Pulmonary artery endothelial cell (primary cell): ENCODE measurements around the gene GPR37L1. TPM values are rescaled to one million over a fixed set of nuclear protein-coding genes. Genes with fewer than 3 reads are reported as not detected.
"Not testable (repeated sequence)": the region's sequence is repeated elsewhere in the genome, so short reads cannot be mapped to it uniquely, and the experiment has no call there.

Experiments used
- DNase-seq: peaks from one replicate; pipeline ENCODE4 v3.0.0-alpha.2; 2011; ENCODE audit warnings: low read depth, low spot score
- total RNA-seq: library from RNA; depleted of rRNA; stranded (reverse); fragments of >200 nt; gene quantifications from 2 replicates; pipeline ENCODE4 v1.2.3, GENCODE V29; 2014

The GPR37L1 gene
- total RNA-seq, 1 donor from 2014 or later = not detected

DNA sequence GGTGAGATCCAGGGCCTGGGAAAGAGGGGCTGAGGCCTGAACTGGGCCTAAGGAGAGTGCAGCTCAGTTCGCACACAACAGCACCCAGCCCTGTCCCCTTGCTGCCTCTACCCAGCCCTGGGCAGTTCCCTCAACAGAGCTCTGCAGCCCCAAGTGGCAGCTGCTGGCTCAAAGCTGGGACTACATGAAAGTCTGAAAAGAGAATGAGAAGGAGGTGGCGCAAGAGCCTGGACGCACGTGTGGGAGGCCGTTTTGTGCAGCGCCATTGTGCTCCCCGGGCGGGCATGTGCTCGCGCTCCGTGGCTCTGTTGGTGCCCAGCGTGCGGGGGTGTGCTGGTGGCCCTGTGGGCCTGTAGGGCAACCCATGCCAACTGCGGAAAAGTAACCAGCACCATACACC is 10.3 kb downstream of the GPR37L1 start:
- DNase-seq = no peak

DNA sequence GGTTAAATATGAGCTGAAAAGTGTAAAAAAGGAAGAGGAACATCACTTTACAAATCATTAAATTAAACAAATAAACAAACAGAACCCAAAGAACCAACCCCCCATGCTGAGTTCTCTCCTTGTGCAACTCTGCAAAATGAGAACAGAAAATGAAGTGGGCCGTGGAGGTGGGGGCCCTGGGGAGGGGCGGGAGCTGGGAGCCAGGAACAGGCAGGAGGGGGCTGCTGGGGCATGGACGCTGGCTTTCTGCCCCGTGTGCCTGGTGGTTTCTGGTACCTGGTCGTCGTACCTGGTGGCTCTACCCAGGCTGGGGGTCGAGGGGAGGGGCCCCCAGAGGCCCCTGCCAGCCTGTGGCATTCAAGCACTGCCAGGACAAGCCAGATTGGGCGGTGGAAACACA is 10.8 kb downstream of the GPR37L1 start:
- no peak for DNase-seq

DNA sequence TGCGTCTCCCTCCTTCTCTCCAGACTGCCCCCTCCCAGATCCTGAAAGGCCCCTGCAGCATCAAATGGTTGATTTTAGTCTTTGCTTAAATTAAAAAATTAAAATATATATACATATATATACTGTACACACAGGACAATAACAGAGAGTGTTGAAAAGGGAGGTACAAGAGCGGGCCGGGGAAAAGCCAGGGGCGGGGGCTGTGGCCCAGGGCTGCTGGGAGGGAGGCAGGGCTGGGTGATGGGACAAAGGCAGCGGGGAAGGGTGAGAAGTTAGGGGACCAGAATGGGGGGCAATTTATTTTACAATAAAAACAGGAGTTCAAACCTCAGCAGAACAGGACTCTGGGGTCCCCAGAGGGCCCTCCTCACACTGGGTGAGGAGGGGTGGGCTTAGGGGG is 11.3 kb downstream of the GPR37L1 start:
- DNase-seq = no peak

DNA sequence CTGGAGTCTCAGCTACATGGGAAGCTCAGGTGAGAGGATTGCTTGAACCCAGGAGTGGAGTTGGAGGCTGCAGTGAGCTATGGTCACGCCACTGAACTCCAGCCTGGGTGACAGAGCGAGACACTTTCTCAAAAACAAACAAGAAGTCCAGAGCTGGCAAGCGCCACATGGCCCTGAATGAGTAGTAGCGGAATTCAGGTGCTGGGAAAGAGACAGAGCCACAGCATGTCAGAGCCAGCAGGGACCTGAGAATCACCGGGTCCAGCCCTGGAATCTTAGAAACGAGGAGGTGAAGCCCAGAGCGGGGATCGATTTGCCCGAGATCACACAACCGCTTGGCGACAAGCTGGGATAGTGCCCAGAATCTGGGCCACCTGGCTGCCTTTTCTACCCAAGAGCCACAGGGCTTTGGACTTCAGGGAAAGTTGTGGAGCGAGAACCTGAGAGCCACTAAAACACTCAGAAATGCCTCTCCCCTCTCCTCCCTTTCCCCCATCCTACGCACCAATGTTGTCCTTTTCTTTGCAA is 12.0 kb downstream of the GPR37L1 start:
- no peak for DNase-seq

DNA sequence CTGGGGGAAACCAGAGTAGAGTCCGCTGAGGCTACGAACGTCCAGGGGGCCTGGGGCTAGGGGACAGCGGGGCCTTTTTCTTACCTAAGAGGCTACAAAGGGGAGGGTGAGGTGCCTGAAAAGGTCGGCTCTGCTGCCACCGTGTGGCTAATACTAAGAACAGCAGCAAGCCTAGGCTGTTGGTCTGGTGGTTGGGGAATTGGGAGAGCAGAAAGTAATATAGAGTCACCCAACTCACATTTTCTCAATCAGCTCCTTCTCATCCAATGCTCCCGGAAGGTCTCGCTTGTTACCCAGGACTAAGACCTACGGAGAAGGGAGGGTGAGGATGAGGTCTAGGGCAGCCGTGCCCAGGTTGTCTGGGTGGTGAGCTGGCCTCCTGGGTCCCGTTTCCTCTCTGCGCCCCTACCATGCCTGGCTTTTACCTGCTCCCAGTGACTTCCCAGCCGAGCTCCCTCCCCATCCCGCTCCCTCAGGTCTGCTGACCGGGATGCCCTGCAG is 12.6 kb downstream of the GPR37L1 start:
- DNase-seq = no peak

DNA sequence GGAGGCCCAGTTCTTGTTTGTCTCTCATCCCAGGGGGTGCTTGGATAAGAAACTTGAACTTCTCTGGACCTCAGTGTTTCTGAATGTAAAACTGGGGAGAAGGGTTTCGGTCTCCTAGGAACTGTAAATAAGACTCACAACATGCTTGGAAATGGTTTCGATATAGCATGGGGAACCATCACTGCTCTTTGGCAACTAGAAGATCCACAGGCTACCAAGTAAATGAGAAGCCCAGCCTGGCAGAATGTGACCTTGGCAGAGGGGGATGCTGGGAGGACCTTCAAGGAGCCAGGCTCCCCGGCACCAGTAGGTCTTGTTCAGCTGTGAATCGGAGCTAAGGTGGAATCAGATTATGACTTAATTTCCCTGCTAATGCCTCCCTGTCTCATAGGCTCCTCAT is 18.1 kb downstream of the GPR37L1 start:
- no peak for DNase-seq

DNA sequence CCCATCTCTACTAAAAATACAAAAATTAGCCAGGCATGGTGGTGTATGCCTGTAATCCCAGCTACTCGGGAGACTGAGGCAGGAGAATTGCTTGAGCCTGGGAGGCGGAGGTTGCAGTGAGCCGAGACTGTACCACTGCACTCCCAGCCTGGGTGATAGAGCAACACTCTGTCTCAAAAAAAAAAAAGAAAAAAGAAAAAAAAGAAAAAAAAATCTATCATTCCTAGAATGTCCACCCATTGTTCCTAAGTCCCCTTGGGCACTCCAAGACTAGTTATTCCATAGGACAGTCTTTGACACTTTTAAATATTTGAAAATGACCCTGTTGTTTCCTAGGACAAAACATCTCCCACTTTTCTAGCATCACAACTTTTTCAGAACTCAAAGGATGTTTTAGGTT is 18.8 kb downstream of the GPR37L1 start:
- not testable (repeated sequence) for DNase-seq

DNA sequence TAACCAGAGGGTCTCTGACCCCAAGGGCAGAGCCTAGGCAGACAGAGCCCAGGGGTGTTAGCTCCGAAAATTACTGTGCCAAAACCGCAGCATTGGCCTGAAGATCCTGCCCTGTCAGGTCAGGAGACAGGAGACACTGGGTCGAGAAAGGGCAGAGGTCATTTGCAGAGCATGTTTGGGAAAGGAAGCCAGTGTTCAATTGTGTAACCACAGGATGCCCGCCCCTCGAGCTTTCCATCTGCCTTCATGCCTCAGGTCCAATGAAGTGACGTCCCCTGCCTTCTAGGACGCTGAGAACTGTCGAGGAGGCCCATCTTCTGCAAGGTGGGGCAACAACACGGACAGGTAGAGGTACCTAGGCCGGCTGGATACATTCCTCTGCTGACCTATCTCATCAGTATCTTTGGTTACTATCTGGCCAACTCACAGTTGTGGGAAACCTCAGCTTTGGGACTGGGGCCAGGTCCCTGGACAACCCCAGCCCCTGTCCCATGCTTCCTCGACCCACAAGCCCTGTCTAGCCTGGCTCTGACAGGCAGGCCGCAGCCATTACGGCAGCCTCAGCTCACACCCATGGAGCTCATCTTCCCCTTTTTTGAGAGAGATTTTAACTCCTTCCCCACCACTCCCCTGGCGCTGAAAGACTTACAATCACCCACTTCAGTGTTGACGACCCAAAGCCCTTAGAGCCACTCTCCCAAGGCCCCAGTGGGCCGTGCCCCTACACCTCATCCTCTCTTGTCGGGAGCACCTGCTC is 20.5 kb downstream of the GPR37L1 start:
- DNase-seq = no peak

DNA sequence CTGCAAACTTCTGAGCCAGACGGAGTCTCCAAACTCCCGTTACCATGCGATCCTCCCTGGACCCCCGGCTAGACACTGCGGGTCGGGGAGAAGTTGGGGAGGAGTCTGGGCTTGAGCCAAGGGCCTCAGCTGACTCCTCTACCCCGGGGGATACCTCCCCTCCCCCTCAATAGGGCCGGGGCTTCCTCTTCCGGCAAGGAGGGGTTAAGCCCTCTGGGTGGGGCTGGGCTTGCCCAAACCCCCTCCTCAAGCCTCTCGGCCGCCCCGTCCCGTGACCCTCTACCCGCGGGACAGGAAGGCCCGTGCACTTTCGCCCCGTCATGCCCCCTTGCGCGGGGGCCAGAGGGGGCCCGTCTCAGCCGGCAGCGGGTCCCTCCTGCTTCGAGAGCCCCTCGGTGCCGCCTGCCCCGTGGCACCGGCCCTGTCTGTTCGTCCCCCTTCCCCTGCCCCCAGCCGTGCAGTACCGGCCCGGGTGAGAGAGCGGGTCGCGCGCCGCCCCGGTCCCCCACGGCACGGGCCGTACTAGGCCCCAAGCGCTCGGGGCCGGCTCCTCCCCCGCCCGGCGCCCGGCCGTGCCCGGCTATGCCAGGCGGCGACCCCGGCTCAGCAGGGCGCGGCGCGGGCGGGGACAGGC is 21.2 kb downstream of the GPR37L1 start:
- no peak for DNase-seq

DNA sequence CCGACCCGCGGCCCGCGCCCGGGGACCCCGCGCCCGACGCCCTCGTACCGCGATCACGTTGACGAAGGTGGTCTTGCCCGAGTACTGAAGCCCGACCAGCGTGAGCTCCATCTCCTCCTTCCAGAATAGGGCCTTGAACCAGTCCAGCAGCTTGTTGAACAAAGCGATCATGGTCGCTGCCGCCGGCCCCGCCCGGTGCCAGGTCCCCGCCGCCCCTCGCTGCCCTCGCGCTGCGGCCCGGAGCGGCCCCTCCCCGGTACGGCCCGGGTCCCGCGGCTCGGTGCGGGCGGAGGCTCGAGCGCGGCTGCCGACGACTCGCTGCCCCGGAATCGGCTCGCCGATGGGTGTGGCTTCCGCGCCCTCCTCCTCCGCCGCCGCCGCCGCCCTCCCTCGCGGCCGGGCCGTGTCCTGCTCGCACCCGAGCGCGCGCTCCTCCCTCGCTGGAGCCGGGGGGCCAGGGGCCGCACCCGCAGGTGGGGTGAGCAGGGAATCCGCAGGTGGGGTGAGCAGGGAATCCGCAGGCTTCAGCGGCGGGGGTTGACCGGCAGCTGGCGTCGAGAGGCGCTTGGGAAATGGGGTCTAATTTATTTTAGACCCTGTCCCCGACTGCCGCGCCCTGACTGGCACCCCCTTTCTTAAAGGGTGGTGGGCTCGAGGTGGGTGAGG is 21.8 kb downstream of the GPR37L1 start, which contains the start of gene ARL8A:
Gene ARL8A (minus strand): TSS at position 336 of the 666 bp plus-strand sequence. CDS start 165 bp downstream, at position 171.
- DNase-seq = no peak

DNA sequence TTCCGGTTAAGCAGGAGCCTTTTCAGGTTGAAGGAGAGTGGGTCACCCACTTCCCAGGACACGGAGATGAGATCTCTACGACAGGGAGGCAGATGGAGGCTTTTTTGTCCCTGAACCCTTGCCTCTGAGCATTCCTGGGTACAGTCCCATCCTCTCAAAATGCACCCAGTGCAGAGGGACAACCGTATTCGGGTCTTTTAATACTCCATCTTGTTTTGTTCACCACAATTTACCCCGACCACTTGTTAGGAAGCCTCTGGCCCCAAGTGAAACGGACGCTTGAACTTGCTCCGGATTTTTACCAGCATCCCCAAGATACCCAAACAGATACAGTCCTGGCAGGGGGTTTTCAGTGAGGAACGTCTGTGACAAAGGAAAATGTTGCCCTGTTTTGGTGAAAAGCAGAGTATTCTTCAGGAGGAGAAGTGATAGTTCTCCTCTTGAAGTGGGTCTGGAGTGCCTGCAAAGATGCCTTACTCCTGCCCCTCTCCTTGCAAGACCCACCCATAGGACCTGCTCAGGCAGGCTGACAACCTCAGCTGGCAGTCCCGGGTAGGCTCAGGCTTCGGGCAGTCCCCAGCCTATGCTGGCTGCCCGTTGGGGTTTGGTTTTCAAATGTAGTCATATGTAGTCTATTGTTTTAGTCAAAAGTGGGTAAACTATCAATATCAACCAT is 22.5 kb downstream of the GPR37L1 start:
- DNase-seq = no peak

DNA sequence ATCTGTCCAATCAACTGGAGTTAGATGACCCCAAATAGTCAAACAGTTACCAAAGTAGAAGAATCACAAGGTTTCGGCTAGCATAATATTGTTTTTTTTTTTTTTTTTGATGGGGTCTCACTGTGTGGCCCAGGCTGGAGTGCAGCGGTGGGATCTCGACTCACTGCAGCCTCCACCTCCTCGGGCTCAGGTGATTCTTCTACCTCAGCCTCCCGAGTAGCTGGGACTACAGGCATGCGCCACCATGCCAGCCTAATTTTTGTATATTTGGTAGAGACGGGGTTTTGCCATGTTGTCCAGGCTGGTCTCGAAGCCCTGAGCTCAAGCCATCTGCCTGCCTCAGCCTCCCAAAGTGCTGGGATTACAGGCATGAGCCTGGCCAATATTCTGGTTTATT is 23.0 kb downstream of the GPR37L1 start:
- DNase-seq = not testable (repeated sequence)

DNA sequence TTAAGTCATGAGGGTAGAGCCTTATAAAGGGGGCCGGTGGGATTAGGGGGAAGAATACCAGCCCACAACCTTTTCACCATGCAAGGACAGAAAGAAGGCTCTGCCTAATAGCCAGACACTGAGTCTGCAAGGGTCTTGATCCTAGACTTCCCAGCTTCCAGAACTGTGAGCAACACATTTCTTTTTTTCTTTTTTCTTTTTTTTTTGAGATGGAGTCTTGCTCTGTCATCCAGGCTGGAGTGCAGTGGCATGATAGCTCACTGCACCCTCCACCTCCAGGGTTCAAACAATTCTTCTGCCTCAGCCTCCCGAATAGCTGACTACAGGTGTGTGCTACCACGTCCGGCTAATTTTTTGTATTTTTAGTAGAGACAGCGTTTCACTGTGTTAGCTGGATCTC is 23.6 kb downstream of the GPR37L1 start:
- no peak for DNase-seq

DNA sequence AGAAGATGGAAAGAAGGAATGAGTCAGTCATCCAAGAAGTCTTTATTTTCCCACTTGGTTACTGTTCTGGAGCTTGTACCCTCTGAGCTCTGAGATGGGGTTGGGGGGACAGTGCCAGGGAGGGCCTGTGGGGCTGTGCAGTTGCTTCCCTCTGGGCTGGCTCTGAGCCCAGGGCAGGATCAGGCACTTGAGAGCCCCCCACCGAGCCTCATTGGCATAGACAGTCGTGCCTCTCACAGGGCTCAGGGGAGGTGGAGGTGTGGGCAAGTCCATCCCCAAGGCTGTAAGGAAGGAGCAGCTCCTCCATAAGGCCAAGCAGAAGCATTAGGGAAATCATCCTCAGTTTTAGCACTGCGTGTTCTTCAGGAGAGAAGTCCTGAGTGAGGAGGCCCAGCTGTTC is 24.3 kb downstream of the GPR37L1 start:
- no peak for DNase-seq

DNA sequence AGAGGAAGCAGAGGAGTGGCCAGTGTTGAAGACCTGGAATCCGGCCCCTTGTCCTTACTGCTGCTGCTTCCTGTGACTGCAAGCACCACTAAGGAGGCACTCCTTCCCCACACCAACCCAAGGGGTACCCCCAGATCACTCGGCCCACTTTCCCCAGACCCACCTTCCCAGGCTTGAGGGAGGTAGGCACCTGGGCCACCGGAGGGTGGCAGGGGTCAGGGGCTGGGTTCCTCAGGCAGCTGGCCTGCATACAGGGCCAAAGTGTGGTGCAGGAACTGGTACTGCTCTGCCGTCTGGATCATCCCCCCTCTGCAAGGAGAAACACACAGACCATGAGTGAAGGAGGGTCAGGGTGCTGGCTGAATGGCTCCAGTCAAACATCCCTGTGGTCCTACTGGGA is 25.7 kb downstream of the GPR37L1 start:
- DNase-seq = no peak

DNA sequence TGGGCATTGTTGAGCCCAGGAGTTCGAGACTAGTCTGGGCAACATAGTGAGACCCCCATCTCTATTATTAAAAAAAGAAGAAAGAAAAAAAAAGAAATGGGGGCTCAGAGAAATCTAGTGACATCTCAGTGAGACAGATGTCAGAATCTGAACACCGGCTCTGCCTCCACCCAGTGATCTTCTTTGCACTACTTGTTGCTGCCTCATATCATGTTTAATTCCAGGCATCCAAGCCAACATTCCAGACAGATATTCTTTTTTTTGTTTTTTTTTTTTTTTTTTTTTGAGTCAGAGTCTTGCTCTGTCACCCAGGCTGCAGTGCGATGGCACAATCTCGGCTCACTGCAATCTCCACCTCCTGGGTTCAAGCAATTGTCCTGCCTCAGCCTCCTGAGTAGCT is 26.8 kb downstream of the GPR37L1 start:
- no peak for DNase-seq

DNA sequence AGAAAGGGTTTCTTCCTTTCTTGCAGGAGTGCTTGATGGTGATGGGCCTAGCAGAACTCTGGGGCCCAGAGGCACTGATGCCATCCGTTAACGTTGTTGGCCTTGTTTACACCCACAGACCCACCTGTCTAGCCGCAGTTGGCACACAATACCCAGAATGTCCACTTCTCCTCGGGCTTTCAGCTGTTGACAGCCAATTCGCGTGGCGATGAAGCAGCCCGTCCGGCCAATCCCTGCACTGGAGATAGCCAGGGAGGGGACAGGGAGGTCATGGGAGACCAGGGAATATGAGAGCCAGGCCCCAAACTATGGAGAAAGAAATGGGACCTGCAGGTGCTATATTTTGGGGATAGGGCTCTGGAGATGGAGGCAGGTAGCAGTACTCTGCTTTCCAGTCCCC is 27.5 kb downstream of the GPR37L1 start:
- DNase-seq = no peak

DNA sequence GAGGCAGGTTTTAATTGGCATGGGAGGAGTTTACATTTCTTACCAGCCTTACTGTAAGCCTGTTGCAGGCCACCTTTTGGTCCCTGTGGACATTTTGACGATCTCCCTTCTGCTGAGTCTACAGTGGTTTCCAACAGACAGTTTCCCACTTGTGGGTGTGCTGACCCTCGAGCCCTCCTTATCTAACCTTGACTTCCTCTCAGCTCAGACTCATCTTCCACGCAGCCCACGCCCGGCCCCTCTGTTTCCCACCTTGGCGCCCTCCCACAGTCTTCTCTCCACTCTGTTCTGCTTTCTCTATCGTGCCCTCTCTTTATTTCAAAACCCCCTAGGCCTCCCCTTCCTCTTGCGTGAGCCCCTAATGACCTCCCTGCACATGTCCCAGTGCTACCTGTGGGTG is 27.9 kb downstream of the GPR37L1 start:
- DNase-seq = no peak

DNA sequence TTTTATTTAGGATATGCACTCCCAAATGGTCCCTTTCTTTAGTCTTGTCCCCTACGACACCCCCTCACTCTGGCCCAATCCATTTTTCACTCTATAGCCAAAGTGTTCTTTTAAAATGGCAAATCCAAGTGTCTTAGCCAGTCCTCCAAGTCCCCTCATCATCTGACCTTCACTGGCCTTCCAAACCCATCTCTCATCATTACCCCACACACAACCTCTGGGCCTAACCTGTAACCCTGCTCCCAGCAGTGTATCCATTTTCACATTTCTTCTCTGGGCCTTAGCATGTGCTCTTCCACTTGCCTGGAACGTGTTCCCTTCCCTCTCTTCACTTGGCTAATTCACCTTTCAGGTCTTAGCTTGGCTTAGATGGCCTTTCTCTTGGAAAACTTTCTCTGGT is 28.3 kb downstream of the GPR37L1 start:
- no peak for DNase-seq

DNA sequence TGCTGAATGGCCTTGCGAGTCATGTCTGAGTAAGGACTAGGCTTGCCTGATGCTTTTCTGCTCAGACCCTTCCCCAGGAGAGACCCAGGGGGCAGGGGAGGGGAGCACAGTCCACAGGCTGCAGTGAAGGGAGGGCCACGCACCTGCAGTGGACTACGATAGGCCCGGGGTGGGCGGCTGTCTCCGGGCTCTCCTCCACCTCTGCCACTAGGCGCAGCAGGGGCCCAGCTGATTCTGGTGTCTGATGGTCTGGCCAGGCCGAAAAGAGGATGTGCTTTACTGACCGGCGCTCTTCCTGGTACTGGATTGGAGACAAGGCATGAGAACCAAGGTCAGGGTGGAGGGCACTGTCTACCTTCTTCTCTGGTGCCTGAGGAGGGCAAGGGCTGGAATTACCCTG is 29.7 kb downstream of the GPR37L1 start:
- no peak for DNase-seq

DNA sequence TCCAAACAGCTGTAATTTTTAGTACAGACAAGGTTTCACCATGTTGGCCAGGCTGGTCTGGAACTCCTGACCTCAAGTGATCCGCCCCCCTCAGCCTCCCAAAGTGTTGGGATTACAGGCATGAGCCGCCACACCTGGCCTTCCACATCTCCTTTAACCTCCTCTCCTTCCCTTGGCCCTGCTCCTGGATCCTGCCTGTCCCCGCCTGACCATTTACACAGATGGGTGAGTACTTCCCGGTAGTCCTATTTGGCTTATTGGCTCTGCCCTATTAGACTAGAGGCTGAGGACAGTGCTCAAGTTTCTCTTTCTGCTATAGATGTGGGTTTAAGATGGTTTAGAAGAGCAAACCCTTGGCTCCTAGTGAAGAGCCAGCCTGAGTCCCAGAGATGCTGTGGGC is 30.6 kb downstream of the GPR37L1 start:
- DNase-seq = no peak
